Smooth muscle cell (in vitro differentiated cells): ENCODE data around the gene ARHGEF11. TPM values are rescaled to one million over a fixed set of nuclear protein-coding genes. Genes with fewer than 3 reads are reported as not detected.

Source experiments
- DNase-seq: peaks from one replicate; lab custom pipeline; 2025; ENCODE audit not compliant: unreplicated experiment; lab: John Stamatoyannopoulos, UW
- H2AFZ ChIP-seq: fragments of 200-600 bp; sonication (generic); 2 replicates; pipeline ENCODE4 v1.6.0; 2016; ENCODE audit warnings: antibody characterized with exemption, low read depth, mild to moderate bottlenecking
- H3F3A ChIP-seq: fragments of 200-600 bp; sonication (generic); 2 replicates; pipeline ENCODE4 v1.6.0; 2017; ENCODE audit warnings: antibody characterized with exemption, low read depth
- H3K27ac ChIP-seq: fragments of 200-600 bp; sonication (generic); 2 replicates; pipeline ENCODE4 v1.5.1; 2016; ENCODE audit warnings: low read depth, mild to moderate bottlenecking
- H3K27me3 ChIP-seq: fragments of 200-600 bp; sonication (generic); 2 replicates; pipeline ENCODE4 v1.6.1; 2016; ENCODE audit warnings: low read depth, mild to moderate bottlenecking
- H3K36me3 ChIP-seq: fragments of 200-600 bp; sonication (generic); 2 replicates; pipeline ENCODE4 v1.5.1; 2016; ENCODE audit warnings: low read depth
- H3K4me1 ChIP-seq: fragments of 200-600 bp; sonication (generic); 2 replicates; pipeline ENCODE4 v1.5.1; 2016; ENCODE audit warnings: low read depth
- H3K4me2 ChIP-seq: fragments of 200-600 bp; sonication (generic); 2 replicates; pipeline ENCODE4 v1.6.0; 2016; ENCODE audit warnings: mild to moderate bottlenecking
- H3K4me3 ChIP-seq: fragments of 200-600 bp; sonication (generic); 2 replicates; pipeline ENCODE4 v1.5.1; 2016; ENCODE audit warnings: mild to moderate bottlenecking
- H3K79me2 ChIP-seq: fragments of 200-600 bp; sonication (generic); 2 replicates; pipeline ENCODE4 v1.6.0; 2016; ENCODE audit warnings: low read depth, mild to moderate bottlenecking
- H3K9ac ChIP-seq: fragments of 200-600 bp; sonication (generic); 2 replicates; pipeline ENCODE4 v1.6.0; 2016; ENCODE audit warnings: low read depth
- H3K9me3 ChIP-seq: fragments of 200-600 bp; sonication (generic); replicated peaks from 2 replicates; pipeline ENCODE4 v1.5.1; 2016; ENCODE audit warnings: low read depth
- H4K20me1 ChIP-seq: fragments of 200-600 bp; sonication (generic); 2 replicates; pipeline ENCODE4 v1.6.0; 2016; ENCODE audit warnings: low read depth
- CTCF ChIP-seq: fragments of 200-600 bp; sonication (generic); IDR thresholded peaks from 2 replicates; pipeline ENCODE4 v1.5.1; 2017; ENCODE audit warnings: borderline replicate concordance, mild to moderate bottlenecking, antibody characterized with exemption; ENCODE audit not compliant: insufficient read depth, poor library complexity, severe bottlenecking
- WGBS: methylation state at CpG from one replicate; pipeline ENCODE4 v1.1.7; 2016; ENCODE audit warnings: low lambda C conversion rate; 5-methylcytosine and 5-hydroxymethylcytosine counted together
- polyA plus RNA-seq: library from polyadenylated mRNA; unstranded; fragments of >200 nt; fragmentation: Nextera tagmentation; extraction: Ambion mirVana; gene quantifications from 2 replicates; pipeline ENCODE4 v1.2.1, GENCODE V29; 2016
- total RNA-seq: library from RNA; depleted of rRNA; stranded (reverse); fragments of >200 nt; gene quantifications from 2 replicates; pipeline ENCODE4 v1.2.3, GENCODE V29; 2014

ARHGEF11 gene
- total and polyA plus RNA-seq, 2 experiments from 2014 or later = 15.1 to 20.1 TPM

DNA sequence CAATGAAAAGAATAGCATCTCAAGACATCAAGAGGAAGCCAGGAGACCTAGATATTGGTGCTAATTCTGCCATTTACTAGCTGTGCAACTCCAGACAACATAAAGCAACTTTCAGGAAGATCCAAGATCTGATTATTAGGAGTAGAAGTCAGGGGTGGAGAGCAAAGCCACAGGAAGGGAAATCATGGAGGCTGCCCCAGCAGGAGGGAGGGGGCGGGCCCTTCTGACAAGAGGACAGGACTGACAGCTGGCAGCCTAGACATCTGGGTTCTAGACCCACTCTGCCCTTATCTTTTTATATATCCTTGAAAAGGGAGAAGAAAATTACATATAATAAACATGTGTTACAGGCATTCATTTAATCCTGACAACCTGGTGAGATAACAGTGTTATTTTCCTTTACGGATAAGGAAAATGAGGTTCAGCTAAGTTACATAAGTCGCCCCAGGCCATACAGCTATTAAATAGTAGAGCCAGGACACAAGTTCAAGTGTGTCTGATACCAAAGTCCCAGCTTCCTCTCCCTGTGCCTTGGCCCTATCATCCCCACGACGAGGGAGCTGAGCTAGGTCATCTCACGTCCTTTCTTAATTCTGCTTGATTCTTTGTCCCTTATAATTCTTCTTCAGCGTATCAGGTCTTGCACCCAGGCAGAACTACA is 46.6 kb downstream of the ARHGEF11 start:
- Histone ChIP-seq H3K79me2 (peaks cover 53% of the 10 kb centered on the region), H3K4me2 (no peak overlapping the region), H3K4me1 (no peaks in the 10 kb centered on the region), H3K4me3 (no peak overlapping the region), H3K9ac (no peak overlapping the region), H3F3A (no peaks in the 10 kb centered on the region), H4K20me1 (peaks cover 88% of the 10 kb centered on the region), H3K27ac (no peak overlapping the region), H3K27me3 (no peaks in the 10 kb centered on the region), H3K36me3 (no peaks in the 10 kb centered on the region), H3K9me3 (no peaks in the 10 kb centered on the region), H2AFZ (no peak overlapping the region)
- TF ChIP-seq CTCF = no peak
- 93% methylated on average over 7 of the region's 7 CpGs for WGBS
- DNase-seq = no peak

DNA sequence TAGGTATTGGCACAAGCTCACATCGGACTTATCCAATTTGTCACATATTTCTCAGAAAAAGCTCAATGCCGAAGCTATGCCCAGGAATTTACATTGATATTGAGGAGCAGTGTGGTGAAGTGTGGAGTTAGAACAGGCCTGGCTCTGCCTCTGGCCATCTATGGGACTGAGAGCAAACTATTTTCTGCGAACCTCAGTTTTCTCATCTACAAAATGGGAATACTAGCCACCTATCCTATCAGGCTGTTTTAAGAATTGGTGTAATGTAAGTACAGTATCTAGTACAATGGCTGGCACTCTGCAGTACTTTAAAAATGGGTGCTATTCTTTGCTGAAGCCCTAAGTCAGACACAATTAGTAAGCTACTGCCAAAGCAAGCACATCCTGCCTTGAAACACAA is 47.2 kb downstream of the ARHGEF11 start:
- peaks cover 50% of the 10 kb centered on the region for H3K79me2 ChIP-seq
- no peak overlapping the region for H3K4me2 ChIP-seq
- no peaks in the 10 kb centered on the region for H3K4me1 ChIP-seq
- H3K9me3 ChIP-seq = no peaks in the 10 kb centered on the region
- H3K27ac ChIP-seq = no peak overlapping the region
- 95% methylated on average over 3 of the region's 3 CpGs for WGBS
- no peak overlapping the region for H3K9ac ChIP-seq
- no peak for DNase-seq
- no peaks in the 10 kb centered on the region for H3K36me3 ChIP-seq
- H2AFZ ChIP-seq = no peak overlapping the region
- no peak overlapping the region for H3K4me3 ChIP-seq
- no peak for TF ChIP-seq CTCF
- no peaks in the 10 kb centered on the region for H3K27me3 ChIP-seq
- peaks cover 91% of the 10 kb centered on the region for H4K20me1 ChIP-seq
- no peaks in the 10 kb centered on the region for H3F3A ChIP-seq

- H4K20me1 ChIP-seq = peaks cover 74% of the 10 kb centered on the region
- H3K4me1 ChIP-seq = no peaks in the 10 kb centered on the region
- no peak overlapping the region for H3K4me3 ChIP-seq
- DNase-seq = no peak
- H3K79me2 ChIP-seq = peaks cover 47% of the 10 kb centered on the region
- no peak overlapping the region for H2AFZ ChIP-seq
- no peaks in the 10 kb centered on the region for H3K36me3 ChIP-seq
- WGBS = 96% methylated on average over 5 of the region's 5 CpGs
- TF ChIP-seq CTCF = no peak
- H3K27ac ChIP-seq = no peak overlapping the region
- no peaks in the 10 kb centered on the region for H3F3A ChIP-seq
- H3K4me2 ChIP-seq = no peak overlapping the region
- no peak overlapping the region for H3K9ac ChIP-seq
- H3K27me3 ChIP-seq = no peaks in the 10 kb centered on the region
- H3K9me3 ChIP-seq = no peaks in the 10 kb centered on the region
Observed at GRCh38 chr1:156995412-156995811, 50.1 kb downstream of the ARHGEF11 start.

GRCh38 chr1:156994277-156994676 is 51.3 kb downstream of the ARHGEF11 start:
- Histone ChIP-seq H3K4me3 (no peak overlapping the region), H3K27me3 (no peaks in the 10 kb centered on the region), H4K20me1 (peaks cover 64% of the 10 kb centered on the region), H3K36me3 (no peaks in the 10 kb centered on the region), H3K27ac (no peak overlapping the region), H3K79me2 (peaks cover 42% of the 10 kb centered on the region), H3K4me1 (no peaks in the 10 kb centered on the region), H2AFZ (no peak overlapping the region), H3K9ac (no peak overlapping the region), H3K9me3 (no peaks in the 10 kb centered on the region), H3F3A (no peaks in the 10 kb centered on the region), H3K4me2 (no peak overlapping the region)
- DNase-seq = no peak
- no peak for TF ChIP-seq CTCF
- WGBS = 73% methylated on average over 2 of the region's 2 CpGs
